DMS 273 (cell line): ENCODE measurements around the gene AJUBA.
"Not testable (repeated sequence)": the region's sequence is repeated elsewhere in the genome, so short reads cannot be mapped to it uniquely, and the experiment has no call there.

Experiments
- DNase-seq: peaks from one replicate; lab custom pipeline; 2025; ENCODE audit not compliant: unreplicated experiment; lab: John Stamatoyannopoulos, UW

AJUBA gene

DNA sequence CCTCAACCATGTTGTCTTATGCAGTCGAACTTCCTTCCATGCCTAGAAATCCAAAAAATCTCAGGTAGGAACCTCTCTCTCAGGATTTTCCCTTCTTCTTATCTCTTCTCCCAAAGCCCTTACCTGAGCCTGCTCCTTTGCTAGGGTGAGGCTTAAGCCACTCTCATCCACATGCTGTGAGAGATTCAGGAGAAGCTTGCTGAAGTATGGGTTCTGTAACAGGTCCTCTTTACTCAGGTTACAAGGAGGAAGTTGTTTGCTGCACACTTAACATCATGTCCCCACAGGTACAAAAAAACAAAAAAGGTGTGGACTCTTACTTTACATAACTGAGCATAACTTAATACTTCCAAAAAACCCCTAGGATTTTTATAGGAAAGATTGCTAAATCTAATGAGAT is 29.9 kb downstream of the AJUBA start:
- no peak for DNase-seq

DNA sequence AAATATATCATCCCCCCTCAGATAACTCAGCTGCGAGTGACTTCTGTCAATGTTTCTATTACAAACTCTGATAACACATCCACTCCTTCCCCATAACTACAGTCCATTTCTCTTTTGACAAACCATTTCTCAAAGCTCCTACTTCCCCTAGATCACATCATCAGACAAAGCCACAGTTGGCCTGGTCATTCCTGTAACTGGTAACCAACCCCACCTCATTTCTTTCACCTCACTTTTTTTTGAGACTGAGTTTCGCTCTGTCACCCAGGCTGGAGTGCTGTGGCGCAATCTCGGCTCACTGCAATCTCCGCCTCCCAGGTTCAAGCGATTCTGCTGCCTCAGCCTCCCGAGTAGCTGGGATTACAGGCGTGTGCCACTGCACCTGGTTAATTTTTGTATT is 30.6 kb downstream of the AJUBA start:
- not testable (repeated sequence) for DNase-seq

DNA sequence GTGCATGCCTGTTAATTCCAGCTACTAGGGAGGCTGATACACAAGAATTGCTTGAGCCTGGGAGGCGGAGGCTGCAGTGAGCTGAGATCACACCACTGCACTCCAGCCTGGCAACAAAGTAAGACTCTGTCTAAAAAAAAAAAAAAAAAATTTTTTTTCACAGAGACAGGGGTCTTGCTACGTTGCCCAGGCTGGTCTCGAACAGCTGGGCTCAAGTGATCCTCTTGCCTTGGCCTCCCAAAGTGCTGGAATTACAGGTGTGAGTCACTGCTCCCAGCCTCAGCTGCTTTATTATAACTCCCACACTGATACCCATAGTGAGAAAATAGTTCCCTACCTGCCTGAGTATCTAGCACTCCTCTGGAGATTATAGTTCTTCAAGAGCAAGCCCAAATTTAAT is 36.7 kb downstream of the AJUBA start:
- DNase-seq: no peak

DNA sequence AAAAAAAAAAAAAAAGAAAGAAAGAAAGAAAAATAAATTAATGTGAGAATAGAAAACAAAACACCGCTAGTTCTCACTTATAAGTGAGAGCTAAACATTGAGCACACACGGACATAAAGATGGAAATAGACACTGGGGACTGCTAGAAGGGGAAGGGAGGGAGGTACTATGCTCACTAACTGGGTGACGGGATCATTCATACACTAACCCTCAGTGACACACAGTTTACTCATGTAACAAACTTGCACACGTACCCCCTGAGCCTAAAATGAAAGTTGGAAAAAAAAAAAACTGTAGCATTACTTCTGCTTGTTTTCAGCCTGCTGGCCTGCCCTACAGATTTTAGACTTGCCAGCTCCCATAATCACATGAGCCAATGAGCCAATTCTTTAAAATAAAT is 42.7 kb downstream of the AJUBA start:
- no peak for DNase-seq

DNA sequence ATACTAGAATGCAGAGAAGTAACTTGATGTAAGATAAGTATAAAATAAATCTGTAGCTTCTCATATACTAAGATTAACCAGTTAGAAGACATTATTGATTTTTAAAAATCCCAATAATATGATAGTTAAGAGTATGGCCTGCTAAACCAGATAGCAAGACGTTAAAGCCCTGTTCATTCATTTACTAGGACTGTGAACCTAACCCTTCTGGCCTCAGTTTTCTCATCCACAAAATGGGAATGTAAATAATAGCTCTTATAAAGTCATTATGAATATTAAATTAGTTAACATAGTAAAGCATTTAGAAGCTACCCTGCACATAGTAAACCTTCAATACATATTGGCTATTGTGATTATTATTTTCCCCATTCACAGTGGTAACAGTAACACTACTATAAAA is 47.2 kb downstream of the AJUBA start:
- no peak for DNase-seq

DNA sequence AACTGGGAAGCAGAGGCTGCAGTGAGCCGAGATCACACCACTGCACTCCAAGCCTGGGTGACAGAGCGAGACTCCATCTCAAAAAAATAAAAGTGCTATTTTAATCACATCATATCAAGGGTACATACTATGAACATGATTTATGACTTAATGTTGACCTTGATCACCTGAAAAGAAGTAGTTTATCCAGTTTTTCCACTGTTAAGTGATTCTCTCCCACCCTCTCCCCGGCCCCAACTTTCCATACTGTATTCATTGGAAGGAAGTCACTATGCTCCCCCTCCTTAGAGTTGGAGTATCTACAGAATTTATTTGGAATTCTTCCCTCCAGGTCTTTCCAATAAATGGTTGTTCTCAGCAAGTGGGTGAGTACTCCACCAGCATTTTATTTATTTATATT is 50.2 kb downstream of the AJUBA start:
- DNase-seq: no peak

DNA sequence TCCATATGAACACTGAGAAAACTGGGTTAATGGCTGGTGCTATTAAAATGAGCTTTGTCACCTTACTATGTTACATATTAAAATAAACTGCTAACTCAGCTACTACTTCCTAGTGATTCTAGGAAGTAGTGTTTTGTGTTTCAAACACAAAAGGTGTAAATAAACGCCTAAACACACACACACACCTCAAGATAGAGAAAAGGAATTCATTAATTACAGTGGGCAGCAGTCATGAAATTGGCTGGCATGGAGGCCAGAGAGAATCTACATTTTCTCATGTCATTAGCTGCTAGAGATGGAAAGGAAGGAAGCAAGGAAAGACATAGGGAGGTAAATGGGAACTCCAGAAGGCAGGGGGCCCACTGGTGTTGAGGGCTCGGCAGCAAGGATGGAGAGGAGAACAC is 52.4 kb downstream of the AJUBA start:
- no peak for DNase-seq

DNA sequence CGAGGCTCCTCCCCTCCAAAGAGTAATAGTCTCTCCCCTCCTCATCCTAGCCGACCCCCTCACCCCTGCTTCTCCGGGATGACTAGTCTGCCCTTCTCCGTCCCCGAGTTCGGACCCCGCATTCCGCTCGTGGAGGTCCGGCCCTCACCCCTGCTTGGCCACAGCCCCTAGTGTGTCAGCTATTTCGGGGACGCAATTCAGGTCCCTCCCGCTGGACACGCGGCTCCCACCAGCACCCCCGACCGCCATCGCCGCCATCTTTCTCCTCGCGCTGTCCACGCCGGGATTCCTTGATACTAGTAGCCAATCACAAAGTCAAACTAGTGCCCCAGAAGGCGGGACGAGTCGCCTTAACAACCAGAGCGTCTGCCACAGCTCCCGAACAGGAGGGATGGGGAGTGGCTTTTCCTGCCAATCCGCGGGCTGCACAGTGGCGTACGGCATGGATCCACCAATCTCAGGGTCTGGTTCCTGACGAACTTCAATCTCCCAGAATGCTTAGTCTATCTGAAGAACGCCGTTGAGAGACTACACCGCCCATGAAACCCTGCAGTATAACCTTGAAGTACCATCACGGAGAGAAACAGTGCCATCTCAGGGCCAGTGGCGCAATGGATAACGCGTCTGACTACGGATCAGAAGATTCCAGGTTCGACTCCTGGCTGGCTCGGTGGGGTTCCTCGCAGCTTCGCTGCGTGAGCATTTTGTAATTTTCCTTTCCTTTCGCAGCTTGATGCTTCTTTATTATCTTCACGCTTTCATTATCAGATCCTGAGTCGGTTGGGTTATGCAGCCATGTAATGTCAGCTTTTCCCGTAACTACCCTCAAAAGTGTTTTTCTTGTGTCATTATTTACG is 53.0 kb downstream of the AJUBA start, which contains the start of gene PRMT5:
Gene PRMT5 (minus strand): TSS at position 273 of the 857 bp plus-strand sequence. CDS start 15 bp downstream, at position 258.
- DNase-seq: peak; percentile 99

DNA sequence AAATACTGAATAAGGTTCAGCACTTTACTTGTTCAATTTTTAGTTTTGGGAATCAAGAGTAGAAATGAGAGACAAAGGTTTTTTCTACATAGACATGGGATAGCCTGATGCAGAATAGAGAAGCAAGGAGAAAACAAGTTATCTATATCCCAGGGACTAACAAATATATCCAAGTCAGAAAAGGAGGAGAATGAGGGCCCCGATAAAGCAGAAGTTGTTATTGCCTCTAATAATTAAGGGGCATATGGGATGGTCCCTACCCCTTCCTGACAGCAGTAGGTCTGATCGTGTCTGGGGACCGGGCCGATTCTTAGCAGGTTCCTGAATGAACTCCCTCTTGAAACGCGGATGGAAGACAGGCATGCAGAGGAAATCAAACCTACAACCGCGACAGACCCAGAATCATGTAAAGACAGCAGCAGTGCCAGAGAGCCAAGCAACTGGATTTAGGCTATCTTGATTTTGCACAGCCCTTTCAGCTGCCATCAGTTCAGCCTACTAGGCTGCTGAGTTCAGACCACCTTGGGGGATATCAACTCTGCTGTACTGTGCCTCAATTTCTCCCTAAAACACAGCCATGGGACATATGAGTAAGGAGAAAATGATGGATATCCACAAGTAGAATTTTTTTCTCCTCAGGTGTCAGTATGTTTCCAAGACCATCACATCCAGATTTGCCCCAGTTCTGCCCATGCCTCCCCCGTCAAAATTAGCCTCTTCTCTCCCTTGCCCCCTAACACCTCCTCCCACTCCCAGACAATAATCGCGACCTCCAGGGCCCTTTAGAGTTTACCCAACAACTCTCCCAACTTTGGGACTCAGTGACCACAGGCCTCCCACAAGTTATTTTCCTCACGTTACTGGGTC is 53.9 kb downstream of the AJUBA start:
- peak; percentile 32 for DNase-seq

DNA sequence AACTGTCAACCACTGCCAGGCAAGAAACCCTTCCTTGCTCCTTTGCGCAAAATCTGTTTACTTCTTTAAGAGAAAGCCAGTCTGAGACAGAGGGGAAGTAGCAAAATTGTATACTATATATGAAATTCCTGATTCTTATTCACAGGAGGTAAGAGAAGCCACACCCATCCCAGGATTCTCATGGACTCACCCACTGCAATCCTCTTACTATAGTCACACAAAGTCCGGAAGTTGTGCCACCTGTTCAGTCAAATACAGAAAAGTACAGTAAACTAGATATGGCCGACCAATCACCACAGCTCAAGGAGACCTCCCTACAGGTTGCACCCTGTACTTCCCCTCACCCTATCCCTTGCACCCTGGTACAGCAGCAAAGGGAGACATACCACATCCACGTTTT is 56.0 kb downstream of the AJUBA start:
- no peak for DNase-seq

DNA sequence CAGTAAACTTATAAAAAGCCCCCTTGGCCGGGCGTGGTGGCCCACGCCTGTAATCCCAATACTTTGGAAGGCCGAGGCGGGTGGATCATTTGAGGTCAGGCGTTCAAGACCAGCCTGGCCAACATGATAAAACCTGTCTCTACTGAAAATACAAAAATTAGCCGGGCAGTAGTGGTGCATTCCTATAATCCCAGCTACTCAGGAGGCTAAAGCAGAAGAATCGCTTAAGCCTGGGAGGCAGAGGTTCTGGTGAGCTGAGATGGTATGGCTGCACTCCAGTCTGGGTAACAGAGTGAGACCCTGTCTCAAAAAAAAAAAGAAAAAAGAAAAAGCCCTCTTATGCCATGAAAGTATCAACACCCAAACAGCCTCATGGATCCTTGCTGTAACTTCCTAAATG is 56.8 kb downstream of the AJUBA start:
- DNase-seq: no peak

DNA sequence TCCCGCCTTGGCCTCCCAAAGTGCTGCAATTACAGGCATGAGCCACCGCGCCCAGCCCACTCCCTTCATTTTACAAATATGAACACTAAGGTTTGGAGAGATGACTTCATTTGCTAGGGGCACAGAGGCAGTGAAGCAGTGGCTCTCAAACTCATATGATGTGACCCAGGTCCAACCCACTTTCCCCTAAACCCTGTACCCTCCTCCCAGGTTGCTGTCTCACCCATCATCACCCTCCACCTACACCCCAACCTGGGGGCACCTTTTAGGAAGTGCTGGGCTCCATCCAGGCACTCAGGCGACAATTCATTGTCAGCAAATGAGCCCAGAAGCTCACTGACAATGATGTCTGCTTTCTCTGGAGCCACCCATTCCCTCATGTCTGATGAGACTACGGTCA is 58.6 kb downstream of the AJUBA start:
- no peak for DNase-seq

DNA sequence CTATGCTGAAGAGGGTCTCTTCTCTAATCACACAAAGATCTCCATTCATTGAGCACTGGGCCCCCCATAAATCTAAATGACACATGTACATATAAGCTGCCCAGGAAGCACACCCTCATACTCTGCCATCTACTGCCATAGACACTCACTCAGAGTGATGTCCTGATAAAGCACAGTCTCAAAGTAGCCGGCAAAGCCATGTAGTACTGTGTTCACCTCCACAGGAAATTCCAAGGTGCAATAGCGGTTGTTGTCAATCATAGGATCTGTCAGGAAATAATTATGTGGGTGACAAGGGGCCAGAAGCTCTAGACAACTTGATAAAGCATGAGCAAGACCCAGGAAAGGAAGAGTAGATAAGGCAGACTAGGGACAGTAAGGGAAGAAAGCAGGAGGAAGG is 60.1 kb downstream of the AJUBA start:
- DNase-seq: no peak
